Activated B cell treated with CpG ODN at 0.5 μM for 24 hours (primary cell): ENCODE data around the gene CHD2. TPM values are rescaled to one million over a fixed set of nuclear protein-coding genes. Genes with fewer than 3 reads are reported as not detected.

Source experiments
- ATAC-seq: fragments of 200-7000 bp; cut with Tn5 transposase; one replicate; pipeline ENCODE4 v1.10.0; 2021; ENCODE audit warnings: low read depth, mild to moderate bottlenecking, moderate library complexity
- CTCF ChIA-PET: fragments of 350-600 bp; sonication (Branson Sonifier 250); formaldehyde crosslinking; loops from one replicate; lab custom pipeline; 2021; ENCODE audit warnings: antibody characterized with exemption; lab: Charles Lee
- POLR2A ChIA-PET: fragments of 350-600 bp; sonication (Branson Sonifier 250); formaldehyde crosslinking; loops from one replicate; lab custom pipeline; 2021; ENCODE audit warnings: antibody characterized with exemption; lab: Charles Lee
- DNase-seq: peaks from one replicate; pipeline ENCODE4 v3.0.0; 2022
- H3K27ac Mint-ChIP-seq: one replicate; pipeline ENCODE4 v1.8.0; 2020; ENCODE audit warnings: mixed read lengths
- H3K27me3 Mint-ChIP-seq: one replicate; pipeline ENCODE4 v1.8.0; 2021; ENCODE audit warnings: mixed read lengths
- H3K36me3 Mint-ChIP-seq: one replicate; pipeline ENCODE4 v1.8.0; 2021; ENCODE audit warnings: low read depth, mixed read lengths
- H3K4me1 Mint-ChIP-seq: one replicate; pipeline ENCODE4 v1.8.0; 2021; ENCODE audit warnings: mixed read lengths
- H3K4me3 Mint-ChIP-seq: one replicate; pipeline ENCODE4 v1.8.0; 2020; ENCODE audit warnings: mild to moderate bottlenecking, mixed read lengths
- H3K9me3 Mint-ChIP-seq: one replicate; pipeline ENCODE4 v1.8.0; 2020; ENCODE audit warnings: mixed read lengths
- CTCF ChIP-seq: fragments of 200-600 bp; IDR thresholded peaks from one replicate; pipeline ENCODE4 v1.8.0; 2022; ENCODE audit warnings: antibody characterized with exemption, mild to moderate bottlenecking
- intact Hi-C: fragments of 100-400 bp; cut with micrococcal nuclease; formaldehyde crosslinking; loops from one replicate; pipeline ENCODE4 v1.15.1; 2024
- total RNA-seq: library from RNA; stranded (reverse); gene quantifications from 2 replicates; pipeline ENCODE4 v1.2.3, GENCODE V29; 2022

Gene CHD2
- total RNA-seq, 1 donor from 2014 or later: 298 TPM

- Mint-ChIP-seq H3K27ac (no peak overlapping the region), H3K4me1 (no peaks in the 10 kb centered on the region), H3K36me3 (no peaks in the 10 kb centered on the region), H3K4me3 (no peak overlapping the region), H3K27me3 (peaks cover 25% of the 10 kb centered on the region), H3K9me3 (no peaks in the 10 kb centered on the region)
- DNase-seq: no peak
- ChIA-PET POLR2A (no interaction called here), CTCF (no interaction called here)
- no peak for ATAC-seq
- TF ChIP-seq CTCF: no peak
- intact Hi-C loops: no loop called here
Observed at GRCh38 chr15:93065641-93066045, 165.5 kb downstream of the CHD2 start.

DNA sequence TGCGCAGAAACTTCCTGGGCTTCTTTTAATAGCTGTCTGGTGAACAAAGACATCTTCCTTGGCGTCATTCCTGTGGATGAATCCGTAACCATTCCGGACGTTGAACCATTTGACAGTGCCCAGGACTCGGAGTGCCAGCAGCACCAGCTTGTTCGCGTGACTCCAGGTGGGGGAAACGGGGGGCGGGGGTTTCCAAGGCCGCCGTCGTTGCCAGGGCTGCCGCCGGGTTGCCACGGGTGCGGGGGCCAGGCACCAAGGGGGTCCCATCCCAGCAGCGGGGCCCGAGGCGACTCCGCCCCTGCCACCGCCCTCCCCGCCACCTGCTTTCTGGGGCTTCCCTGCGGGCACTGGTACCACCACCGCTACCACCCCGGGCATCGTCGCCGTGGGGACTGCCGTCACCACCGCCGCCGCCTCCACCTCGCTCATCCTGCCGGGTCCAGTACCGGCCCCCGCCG, 166.1 kb downstream of the CHD2 start:
- ATAC-seq: no peak
- Mint-ChIP-seq H3K36me3 (no peaks in the 10 kb centered on the region), H3K4me1 (no peaks in the 10 kb centered on the region), H3K27ac (no peak overlapping the region), H3K9me3 (no peaks in the 10 kb centered on the region), H3K4me3 (no peak overlapping the region), H3K27me3 (peaks cover 28% of the 10 kb centered on the region)
- TF ChIP-seq CTCF: no peak
- ChIA-PET CTCF (no interaction called here), POLR2A (no interaction called here)
- intact Hi-C loops: no loop called here
- DNase-seq: no peak

- POLR2A ChIA-PET: no interaction called here
- CTCF ChIA-PET: no interaction called here
- no peak for ATAC-seq
- H3K4me1 Mint-ChIP-seq: peaks cover 2% of the 10 kb centered on the region
- peaks cover 33% of the 10 kb centered on the region for H3K27me3 Mint-ChIP-seq
- H3K9me3 Mint-ChIP-seq: no peaks in the 10 kb centered on the region
- TF ChIP-seq CTCF: no peak
- H3K4me3 Mint-ChIP-seq: no peak overlapping the region
- H3K36me3 Mint-ChIP-seq: no peaks in the 10 kb centered on the region
- DNase-seq: no peak
- no peak overlapping the region for H3K27ac Mint-ChIP-seq
- intact Hi-C loops: no loop called here
Observed at GRCh38 chr15:93066834-93067648, 166.9 kb downstream of the CHD2 start.

DNA sequence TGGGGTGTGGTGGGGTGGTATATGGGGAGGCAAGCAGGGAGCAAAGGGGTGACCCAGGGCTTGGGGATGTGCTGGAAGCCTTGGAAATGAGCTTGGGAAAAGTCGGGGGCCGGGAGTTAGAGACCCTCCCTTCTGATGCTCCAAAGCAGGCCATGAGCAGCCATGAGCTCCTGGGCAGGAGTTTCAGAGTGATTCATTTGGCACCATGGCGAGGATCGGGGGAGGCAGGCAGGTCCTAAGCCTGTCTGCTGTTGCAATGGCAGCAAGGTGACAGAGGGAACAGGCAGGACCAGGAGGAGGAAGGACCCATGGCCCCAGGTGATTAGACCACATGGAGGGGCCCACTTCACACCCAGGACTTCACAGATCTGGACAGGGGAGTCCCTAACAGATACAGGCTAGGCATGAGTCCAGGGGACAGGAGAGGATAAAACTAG, 167.5 kb downstream of the CHD2 start:
- CTCF ChIA-PET: no interaction called here
- POLR2A ChIA-PET: no interaction called here
- no peak for TF ChIP-seq CTCF
- Mint-ChIP-seq H3K4me1 (peaks cover 5% of the 10 kb centered on the region), H3K27me3 (peaks cover 36% of the 10 kb centered on the region), H3K9me3 (no peaks in the 10 kb centered on the region), H3K4me3 (no peak overlapping the region), H3K27ac (no peak overlapping the region), H3K36me3 (no peaks in the 10 kb centered on the region)
- intact Hi-C loops: no loop called here
- no peak for ATAC-seq
- DNase-seq: no peak

- Mint-ChIP-seq H3K27ac (no peak overlapping the region), H3K27me3 (peaks cover 36% of the 10 kb centered on the region), H3K4me3 (no peak overlapping the region), H3K36me3 (no peaks in the 10 kb centered on the region), H3K4me1 (peaks cover 9% of the 10 kb centered on the region), H3K9me3 (no peaks in the 10 kb centered on the region)
- no peak for ATAC-seq
- CTCF ChIA-PET: no interaction called here
- no peak for TF ChIP-seq CTCF
- no peak for DNase-seq
- intact Hi-C loops: no loop called here
- POLR2A ChIA-PET: no interaction called here
Observed at GRCh38 chr15:93068581-93069199, 168.6 kb downstream of the CHD2 start.
